Muscle of arm (tissue), 12 donors: ENCODE data around the gene ARHGAP26. TPM values are rescaled to one million over a fixed set of nuclear protein-coding genes. Genes with fewer than 3 reads are reported as not detected.

Source experiments
- DNase-seq: peaks from one replicate; pipeline ENCODE4 v3.0.0-alpha.2; 2013
- polyA plus RNA-seq, 12 donors: library from polyadenylated mRNA; unstranded; fragments of 120-200 nt; gene quantifications; one replicate each; pipeline ENCODE4 v1.2.1, GENCODE V29; 2013; ENCODE audit not compliant: insufficient read length in 12 of 12

ARHGAP26 gene
- polyA plus RNA-seq, 12 donors = 12.3 to 34.1 (median 15.8) TPM; not detected in 1

DNA sequence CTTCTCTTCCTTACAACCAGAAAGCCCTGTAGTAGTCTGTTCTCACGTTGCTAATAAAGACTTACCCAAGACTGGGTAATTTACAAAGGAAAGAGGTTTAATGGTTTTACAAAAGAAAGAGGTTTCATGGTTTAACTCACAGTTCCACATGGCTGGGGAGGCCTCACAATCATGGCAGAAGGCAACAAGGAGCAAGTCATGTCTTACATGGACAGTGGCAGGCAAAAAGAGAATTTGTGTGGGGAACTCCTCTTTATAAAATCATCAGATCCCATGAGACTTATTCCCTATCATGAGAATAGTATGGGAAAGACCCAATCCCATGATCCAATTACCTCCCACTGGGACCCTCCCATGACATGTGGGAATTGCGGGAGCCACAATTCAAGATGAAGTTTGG, 468.4 kb downstream of the ARHGAP26 start:
- no peak for DNase-seq

DNA sequence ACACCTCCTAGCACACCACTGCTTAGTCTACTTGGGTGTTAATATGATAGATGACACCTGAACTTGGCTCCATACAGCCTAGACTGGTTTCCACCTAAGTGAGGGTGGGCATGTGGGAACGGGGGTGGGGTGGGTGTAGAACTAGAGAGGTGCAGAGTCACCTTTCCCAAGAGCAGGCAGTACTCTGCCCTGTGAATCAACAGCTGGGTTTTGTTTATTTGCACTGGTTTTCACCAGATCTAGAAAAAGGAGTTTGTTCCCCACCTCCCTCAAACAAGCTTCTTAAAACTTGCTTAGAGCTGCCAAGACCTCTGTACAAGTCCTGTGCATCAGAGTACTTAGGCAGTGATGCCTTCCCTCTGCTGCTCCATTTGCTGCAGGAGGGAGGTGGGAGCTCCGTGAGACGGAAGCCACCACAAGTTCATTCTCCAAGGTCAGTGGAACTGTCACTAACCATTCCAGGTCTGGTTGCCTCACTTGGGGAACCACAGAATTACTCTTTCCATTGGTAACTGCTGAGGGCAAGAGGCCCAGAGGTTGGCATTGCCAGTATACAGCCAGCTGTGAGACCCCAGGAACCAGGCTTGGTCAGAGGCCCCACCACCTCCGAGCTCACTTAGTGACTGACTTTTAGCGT, 469.8 kb downstream of the ARHGAP26 start:
- no peak for DNase-seq

GRCh38 chr5:143241892-143242291, 471.7 kb downstream of the ARHGAP26 start:
- no peak for DNase-seq

GRCh38 chr5:143243103-143243502, 472.9 kb downstream of the ARHGAP26 start:
- no peak for DNase-seq

GRCh38 chr5:143244000-143244736, 474.0 kb downstream of the ARHGAP26 start:
- peak; percentile 59 for DNase-seq

DNA sequence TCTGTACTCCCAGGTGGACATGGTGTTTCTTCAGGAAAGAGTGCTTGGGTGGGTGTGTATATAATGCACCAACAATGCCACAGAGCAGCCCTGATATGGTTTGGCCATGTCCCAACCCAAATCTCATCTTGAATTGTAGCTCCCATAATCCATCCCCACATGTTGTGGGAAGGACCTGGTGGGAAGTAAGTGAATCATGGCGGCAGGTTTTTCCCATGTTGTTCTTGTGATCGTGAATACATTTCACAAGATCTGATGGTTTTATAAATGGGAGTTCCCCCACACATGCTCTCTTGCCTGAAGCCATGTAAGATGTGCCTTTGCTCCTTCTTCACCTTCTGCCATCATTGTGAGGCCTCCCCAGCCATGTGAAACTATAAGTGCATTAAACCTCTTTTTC, 474.8 kb downstream of the ARHGAP26 start:
- DNase-seq = no peak

GRCh38 chr5:143245929-143246561, 475.9 kb downstream of the ARHGAP26 start:
- no peak for DNase-seq

DNA sequence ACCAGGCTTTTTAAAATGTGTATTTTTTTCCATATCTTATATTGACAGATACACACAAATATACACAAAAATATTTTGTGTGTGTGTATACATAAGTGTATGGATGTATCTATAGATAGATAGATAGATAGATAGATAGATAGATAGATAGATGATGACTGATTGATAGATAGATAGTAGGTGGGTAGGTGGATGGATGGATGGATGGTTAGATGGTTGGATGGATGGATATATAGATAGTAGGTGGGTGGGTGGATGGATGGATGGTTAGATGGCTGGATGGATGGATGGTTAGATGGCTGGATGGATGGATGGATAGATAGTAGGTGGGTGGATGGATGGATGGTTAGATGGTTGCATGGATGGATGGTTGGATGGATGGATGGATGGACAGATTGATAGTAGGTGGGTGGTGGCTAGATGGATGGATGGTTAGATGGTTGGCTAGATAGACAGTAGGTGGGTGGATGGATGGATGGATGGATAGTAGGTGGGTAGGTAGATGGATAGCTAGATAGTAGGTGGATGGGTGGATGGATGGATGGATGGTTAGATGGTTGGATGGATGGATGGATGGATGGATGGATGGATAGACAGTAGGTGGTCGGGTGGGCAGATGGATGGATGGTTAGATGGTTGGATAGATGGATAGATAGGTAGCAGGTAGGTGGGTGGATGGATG, 477.1 kb downstream of the ARHGAP26 start:
- no peak for DNase-seq

DNA sequence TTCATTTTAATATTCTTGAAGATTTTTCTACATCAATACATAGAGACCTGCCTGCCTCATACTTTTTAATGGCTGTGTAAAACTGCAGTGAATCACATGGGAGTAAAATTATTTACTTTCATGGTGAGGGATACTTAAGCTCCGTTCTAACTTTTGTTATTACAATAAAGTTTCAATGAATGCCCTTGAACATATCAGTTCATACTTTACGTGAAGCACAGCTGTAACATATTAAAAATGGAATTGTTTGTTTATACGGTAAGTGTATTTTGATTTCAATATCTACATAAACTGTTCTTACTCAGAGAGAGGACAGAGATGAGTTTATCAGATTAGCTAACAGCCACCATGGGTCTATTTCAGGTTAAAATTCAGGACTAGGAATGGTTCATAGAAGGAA, 478.2 kb downstream of the ARHGAP26 start:
- DNase-seq = no peak

DNA sequence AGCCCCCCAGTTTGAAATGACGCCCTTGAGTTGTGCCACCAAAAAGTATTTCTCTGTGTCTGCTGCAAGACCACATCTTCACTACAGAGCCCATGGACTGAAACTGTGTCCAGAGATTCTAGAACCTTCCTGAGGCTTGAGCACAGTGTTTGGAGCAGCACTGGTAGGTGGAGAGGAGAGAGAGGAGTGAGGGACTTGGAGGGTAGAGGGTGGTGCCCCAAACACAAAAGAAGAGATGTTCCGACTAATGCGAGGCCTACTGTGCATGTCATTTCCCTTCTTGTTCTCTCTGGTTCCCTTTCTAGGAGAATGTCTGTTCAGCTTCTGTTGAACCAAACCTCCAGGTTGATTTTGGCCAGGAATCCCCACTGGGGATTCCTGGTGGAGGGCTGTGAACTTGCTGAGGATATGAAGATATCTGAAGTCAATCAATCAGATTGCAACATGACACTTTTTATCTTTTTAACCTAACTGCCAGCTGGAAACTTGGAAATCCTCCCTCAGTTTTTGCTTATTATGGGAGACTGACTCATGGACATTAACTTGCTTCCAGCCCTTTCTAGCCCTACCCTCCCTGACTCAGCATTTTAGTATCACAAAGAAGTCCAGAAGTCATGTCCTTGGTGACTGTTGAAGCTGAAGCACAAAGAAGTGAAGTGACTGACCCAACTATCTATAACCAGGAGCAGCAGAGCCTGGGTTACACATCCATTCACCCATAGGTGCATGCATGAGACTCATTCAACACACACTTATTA, 478.8 kb downstream of the ARHGAP26 start:
- DNase-seq = no peak

- DNase-seq = no peak
Measured at GRCh38 chr5:143249851-143250250, 479.7 kb downstream of the ARHGAP26 start.

DNA sequence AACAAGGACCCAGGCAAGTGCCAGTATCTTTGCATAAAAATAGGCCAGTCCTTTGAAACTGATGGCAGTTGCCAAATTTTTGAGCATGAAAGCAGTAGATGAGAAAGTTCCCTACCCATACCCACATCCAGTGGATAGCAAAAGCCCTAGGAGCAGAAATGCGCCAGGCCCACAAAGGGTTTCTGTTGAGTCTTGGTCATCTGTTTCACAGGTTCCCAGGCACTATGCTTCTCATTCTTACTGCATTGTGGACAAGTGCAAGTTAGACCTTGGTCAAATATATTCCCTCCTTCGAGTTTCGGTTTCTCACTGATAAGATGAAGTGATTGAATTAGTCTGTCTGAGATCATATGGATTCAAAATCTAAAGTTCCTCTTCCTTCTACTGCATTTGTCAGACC, 481.0 kb downstream of the ARHGAP26 start:
- no peak for DNase-seq

DNA sequence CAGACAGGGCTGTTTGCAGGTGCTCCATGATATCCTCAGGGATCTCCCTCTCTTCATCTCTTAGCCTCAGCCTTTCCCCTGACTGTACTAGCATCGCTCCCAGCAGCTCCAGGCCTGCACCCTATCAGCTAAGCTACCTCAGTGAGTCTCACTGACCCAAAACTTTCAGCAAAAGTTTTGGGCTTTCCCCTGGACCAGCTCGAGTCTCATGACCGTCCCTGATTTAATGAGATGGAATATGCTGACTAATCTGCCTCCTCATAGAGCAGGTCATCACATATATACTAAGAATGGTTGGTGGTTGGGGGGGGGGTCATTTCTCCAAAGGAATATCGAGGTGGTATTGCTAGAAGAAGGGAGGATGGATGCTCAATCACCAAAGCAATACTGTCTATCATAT, 481.8 kb downstream of the ARHGAP26 start:
- DNase-seq = no peak

- DNase-seq = no peak
Measured at GRCh38 chr5:143254819-143255218, 484.6 kb downstream of the ARHGAP26 start.

DNA sequence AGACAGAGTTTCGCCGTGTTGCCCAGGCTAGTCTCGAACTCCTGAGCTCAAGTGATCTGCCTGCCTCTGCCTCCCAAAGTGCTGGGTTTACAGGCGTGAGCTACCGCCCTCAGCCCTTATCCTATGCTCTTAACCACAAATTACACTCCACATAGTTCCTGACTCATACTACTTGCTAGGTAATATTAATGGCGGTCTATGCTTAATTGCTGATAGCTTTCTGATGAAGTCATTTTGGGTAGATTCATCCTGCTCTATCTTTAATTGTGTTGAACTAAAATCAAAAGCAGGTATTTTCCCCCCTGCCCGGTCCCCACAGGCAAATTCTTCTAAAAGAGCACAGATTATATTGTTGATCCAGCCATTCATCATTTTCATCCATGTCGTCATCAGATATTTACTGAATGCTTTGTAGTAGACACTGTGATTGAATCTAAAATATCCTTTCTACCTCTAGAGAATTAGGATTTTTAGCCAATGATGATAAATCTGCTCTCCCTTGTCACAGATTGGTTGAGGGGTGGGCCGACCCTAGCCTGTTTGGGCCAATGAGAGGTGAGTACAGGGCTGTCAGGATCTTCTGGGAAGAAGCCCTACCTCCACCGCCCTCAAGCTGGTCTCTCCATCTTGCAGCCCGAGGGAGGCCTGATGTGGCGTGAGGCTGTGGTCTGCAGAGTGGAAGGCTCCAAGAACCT, 488.5 kb downstream of the ARHGAP26 start:
- DNase-seq = no peak

DNA sequence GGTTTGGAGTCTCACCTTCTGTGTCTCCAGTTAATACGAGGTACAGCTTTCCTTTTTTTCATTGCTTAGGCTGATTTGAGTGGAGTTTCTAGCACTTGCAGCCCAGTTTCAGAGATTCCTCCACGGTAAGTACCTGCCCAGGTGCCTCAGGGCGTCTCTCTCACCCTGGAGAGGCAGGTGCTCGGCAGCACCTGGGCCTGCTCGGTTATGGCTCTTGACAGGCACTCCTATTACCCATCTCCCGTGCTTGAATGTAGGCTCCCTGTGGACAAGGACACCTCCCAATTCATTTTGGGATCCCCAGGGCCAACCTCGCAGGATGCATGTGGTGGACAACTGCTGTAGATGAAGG, 489.1 kb downstream of the ARHGAP26 start:
- no peak for DNase-seq

DNA sequence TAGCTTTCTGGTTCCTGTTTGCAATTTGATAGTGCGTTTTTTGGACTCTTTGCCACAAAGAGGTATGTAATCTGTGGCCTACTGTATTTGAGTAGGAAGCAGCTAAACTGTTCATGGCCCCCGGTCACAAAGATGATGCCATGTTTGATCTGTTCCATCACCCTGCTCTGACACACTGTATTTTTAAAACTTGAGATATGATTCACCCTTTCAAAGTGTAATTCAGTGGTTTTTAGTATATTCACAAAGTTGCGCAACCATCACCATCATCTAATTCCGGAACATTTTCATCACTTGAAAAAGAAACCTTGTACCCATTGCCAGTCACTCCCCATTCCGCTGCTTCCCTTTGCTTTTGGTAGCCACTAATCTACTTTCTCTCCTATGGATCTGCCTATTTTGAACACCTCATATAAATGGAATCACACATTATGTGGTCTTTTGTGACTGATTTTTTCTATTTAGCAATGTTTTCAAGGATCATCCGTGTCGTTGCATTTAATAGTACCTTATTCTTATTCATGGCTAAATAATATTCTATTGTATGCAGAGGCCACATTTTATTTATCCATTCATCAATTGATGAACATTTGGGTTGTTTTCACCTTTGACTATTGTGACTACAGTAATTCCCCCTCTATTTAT, 491.7 kb downstream of the ARHGAP26 start:
- no peak for DNase-seq

DNA sequence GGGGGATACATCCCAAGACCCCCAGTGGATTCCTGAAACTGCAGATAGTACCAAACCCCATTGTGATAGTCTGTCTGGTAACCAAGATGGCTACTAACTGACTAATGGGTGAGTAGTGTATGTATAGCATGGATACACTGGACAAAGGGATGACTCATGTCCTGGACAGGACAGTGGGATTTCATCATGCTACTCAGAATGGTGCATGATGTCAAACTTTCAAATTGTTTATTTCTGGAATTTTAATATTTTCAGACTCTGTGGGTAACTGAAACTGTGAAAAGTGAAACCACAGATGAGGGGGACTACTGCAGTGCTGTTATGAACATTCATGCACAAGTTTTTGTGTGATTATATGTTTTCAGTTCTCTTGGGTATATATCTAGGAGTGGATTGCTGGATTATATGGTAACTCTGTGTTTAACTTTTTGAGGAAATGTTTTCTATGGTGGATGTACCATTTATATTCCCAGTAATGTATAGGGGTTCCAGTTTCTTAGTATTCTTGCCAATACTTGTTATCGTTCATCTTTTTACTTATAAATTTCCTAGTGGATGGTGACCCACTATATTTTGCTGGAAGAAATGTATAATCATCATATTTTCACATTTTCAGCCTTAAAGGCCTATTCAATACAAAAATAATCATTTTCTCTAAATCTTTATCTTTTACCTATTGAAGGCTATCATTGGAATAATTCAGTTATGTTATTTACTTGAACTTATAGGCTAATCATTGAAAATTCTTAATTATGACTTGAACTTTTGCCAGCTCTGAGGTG, 492.4 kb downstream of the ARHGAP26 start:
- no peak for DNase-seq

DNA sequence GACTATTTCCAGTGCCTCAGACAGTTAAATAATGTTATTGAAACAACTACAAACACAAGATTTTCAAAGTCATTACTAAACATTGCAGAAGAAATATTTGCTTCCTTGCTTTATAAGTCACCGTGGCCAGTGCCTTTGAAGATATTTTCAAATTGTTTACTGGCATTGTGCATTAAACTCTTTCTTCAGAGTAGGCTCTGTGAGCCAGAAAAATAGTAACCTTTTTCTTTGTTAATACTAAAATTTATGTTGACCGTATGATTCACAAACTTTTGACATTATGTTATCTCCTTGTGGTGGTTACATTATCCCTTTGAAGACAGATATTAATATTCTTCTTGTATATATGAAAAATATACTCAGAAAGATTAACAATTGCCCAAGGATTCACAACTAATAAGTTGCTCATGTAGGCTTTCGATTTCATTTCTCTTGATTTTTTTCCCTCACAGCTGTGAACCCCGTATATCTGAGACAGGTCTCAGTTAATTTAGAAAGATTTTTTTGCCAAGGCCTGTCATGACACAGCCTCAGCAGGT, 493.2 kb downstream of the ARHGAP26 start:
- DNase-seq = no peak

DNA sequence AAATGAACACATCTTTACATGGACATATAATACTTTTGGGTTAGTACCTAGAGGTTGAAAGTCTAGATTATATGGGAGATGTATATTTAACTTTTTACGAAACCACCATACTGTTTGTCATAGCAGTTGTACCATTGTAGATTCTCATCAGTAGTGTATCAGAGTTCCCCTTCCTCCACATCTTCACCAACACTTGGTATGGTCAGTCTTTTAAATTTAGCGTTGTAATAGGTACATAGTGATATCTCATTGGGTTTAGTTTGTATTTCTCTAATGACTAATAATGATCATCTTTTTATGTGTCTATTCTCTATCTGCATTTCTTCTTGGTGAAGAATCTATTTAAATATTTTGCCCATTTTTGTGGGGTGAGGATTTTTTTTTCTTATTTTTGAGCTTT, 495.8 kb downstream of the ARHGAP26 start:
- DNase-seq = no peak
